ENCODE results near the gene PHF13. TPM values are rescaled to one million over a fixed set of nuclear protein-coding genes. Genes with fewer than 3 reads are reported as not detected.
"Not testable (repeated sequence)": the region's sequence is repeated elsewhere in the genome, so short reads cannot be mapped to it uniquely, and the experiment has no call there.

The PHF13 gene
- total and polyA plus RNA-seq, 9 donors = 11.0 to 32.4 (median 15.8) TPM

GRCh38 chr1:6632588-6633514 is 19.3 kb downstream of the PHF13 start:
- no peak for DNase-seq
- H3K27ac ChIP-seq = no peak overlapping the region
- H3K4me1 ChIP-seq (ENCODE audit: insufficient read depth) = no peaks in the 10 kb centered on the region
- H3K9me3 ChIP-seq = no peaks in the 10 kb centered on the region
- intact Hi-C loops (cut with DNase I) = loop anchor here in 2 of 4 donors (5.0 to 10.0 kb wide), 2 partner anchors 36 to 78 kb away; partner anchors contain the start of genes NOL9 (in 1 of the 2) and TAS1R1 (in 1 of the 2)
- no peaks in the 10 kb centered on the region for H3K27me3 ChIP-seq
- WGBS, 3 donors = 75 to 80% (median 77%) methylated on average over 28 to 30 of the region's 30 CpGs
- no peaks in the 10 kb centered on the region for H3K36me3 ChIP-seq
- H3K4me3 ChIP-seq = no peak overlapping the region
- no peak for TF ChIP-seq EP300 (IDR thresholded peaks at IDR 0.05)

GRCh38 chr1:6634371-6635052 is 21.0 kb downstream of the PHF13 start:
- intact Hi-C loops (cut with DNase I) = loop anchor here in 3 of 4 donors (5.0 to 10.0 kb wide), 3 partner anchors 37 to 80 kb away; partner anchors contain the start of genes NOL9 (in 1 of the 3) and TAS1R1 (in 1 of the 3)
- peak; percentile 39 to 70 (median 53) for DNase-seq
- Histone ChIP-seq H3K36me3 (no peaks in the 10 kb centered on the region), H3K27me3 (no peaks in the 10 kb centered on the region), H3K9me3 (no peaks in the 10 kb centered on the region), H3K4me1 (ENCODE audit: insufficient read depth) (no peaks in the 10 kb centered on the region), H3K27ac (no peak overlapping the region), H3K4me3 (no peak overlapping the region)
- 57 to 66% (median 62%) methylated on average over 29 of the region's 29 CpGs for WGBS, 3 donors
- TF ChIP-seq CTCF (IDR thresholded peaks at IDR 0.05) (no peak), POLR2A (IDR thresholded peaks at IDR 0.05) (no peak), EP300 (IDR thresholded peaks at IDR 0.05) (no peak)

GRCh38 chr1:6635161-6635909 is 21.8 kb downstream of the PHF13 start:
- Histone ChIP-seq H3K36me3 (no peaks in the 10 kb centered on the region), H3K4me1 (ENCODE audit: insufficient read depth) (no peaks in the 10 kb centered on the region), H3K27me3 (no peaks in the 10 kb centered on the region), H3K9me3 (no peaks in the 10 kb centered on the region), H3K4me3 (no peak overlapping the region), H3K27ac (no peak overlapping the region)
- no peak for TF ChIP-seq EP300 (IDR thresholded peaks at IDR 0.05)
- no peak for TF ChIP-seq CTCF (IDR thresholded peaks at IDR 0.05)
- no peak for TF ChIP-seq POLR2A (IDR thresholded peaks at IDR 0.05)
- 76 to 85% (median 77%) methylated on average over 20 of the region's 20 CpGs for WGBS, 3 donors
- DNase-seq = no peak
- intact Hi-C loops (cut with DNase I) = loop anchor here in 2 of 4 donors (5.0 to 10.0 kb wide), 2 partner anchors 53 to 81 kb away; partner anchors contain the start of genes NOL9 (in 1 of the 2) and TAS1R1 (in 1 of the 2)

- no peaks in the 10 kb centered on the region for H3K4me1 ChIP-seq (ENCODE audit: insufficient read depth)
- DNase-seq = no peak
- no peak overlapping the region for H3K27ac ChIP-seq
- H3K4me3 ChIP-seq = no peak overlapping the region
- WGBS, 3 donors = 71 to 77% (median 73%) methylated on average over 16 of the region's 16 CpGs
- no peaks in the 10 kb centered on the region for H3K9me3 ChIP-seq
- intact Hi-C loops (cut with DNase I) = loop anchor here in 2 of 4 donors (5.0 to 10.0 kb wide), 2 partner anchors 54 to 81 kb away; partner anchors contain the start of genes NOL9 (in 1 of the 2) and TAS1R1 (in 1 of the 2)
- TF ChIP-seq POLR2A (IDR thresholded peaks at IDR 0.05) (no peak), EP300 (IDR thresholded peaks at IDR 0.05) (no peak), CTCF (IDR thresholded peaks at IDR 0.05) (no peak)
- H3K36me3 ChIP-seq = no peaks in the 10 kb centered on the region
- no peaks in the 10 kb centered on the region for H3K27me3 ChIP-seq
Observed at GRCh38 chr1:6635910-6636760, 22.6 kb downstream of the PHF13 start.

- WGBS, 3 donors = 90 to 94% (median 94%) methylated on average over 6 of the region's 6 CpGs
- not testable (repeated sequence) for H3K36me3 ChIP-seq; H3K9me3 ChIP-seq; H3K4me3 ChIP-seq; H3K27ac ChIP-seq; DNase-seq; H3K4me1 ChIP-seq (ENCODE audit: insufficient read depth); H3K27me3 ChIP-seq
- intact Hi-C loops (cut with DNase I) = loop anchor here in 2 of 4 donors (5.0 to 10.0 kb wide), 2 partner anchors 54 to 82 kb away; partner anchors contain the start of genes NOL9 (in 1 of the 2) and TAS1R1 (in 1 of the 2)
Observed at GRCh38 chr1:6636778-6637177, 23.2 kb downstream of the PHF13 start.
